ENCODE data around the gene SH3RF2. TPM values are rescaled to one million over a fixed set of nuclear protein-coding genes. Genes with fewer than 3 reads are reported as not detected.

Gene SH3RF2
- total and polyA plus RNA-seq, 10 of the 15 experiments (the other 5 are each of a cell fraction or from before 2014, with no cell fraction given), result 0.15 TPM; not detected in 9

GRCh38 chr5:145999208-145999607 is 62.8 kb downstream of the SH3RF2 start:
- intact Hi-C loops (cut with micrococcal nuclease; ENCODE audit: unreplicated experiment), result no loop called here
- FAIRE-seq, result no peak
- Histone ChIP-seq H3K4me2 (ENCODE audit: control insufficient read depth, insufficient read depth) (no peak overlapping the region), H3K36me3 (ENCODE audit: control insufficient read depth in 2 of 2, insufficient read depth in 2 of 2, low read length in 1 of 2) (no peaks in the 10 kb centered on the region), H3K9ac (ENCODE audit: control insufficient read depth, insufficient read depth, low read length) (no peak overlapping the region), H2AFZ (ENCODE audit: control insufficient read depth, low read depth, low read length) (no peak overlapping the region), H4K20me1 (ENCODE audit: control insufficient read depth, insufficient read depth) (no peaks in the 10 kb centered on the region), H3K27me3 (replicated peaks in 1 of 2; ENCODE audit: control insufficient read depth in 2 of 2, insufficient read depth in 2 of 2, low read length in 1 of 2) (no peaks in the 10 kb centered on the region), H3K9me3 (replicated peaks; ENCODE audit: control insufficient read depth, insufficient read depth, low read length) (no peaks in the 10 kb centered on the region), H3K27ac (ENCODE audit: control insufficient read depth, insufficient read depth) (no peak overlapping the region), H3K79me2 (ENCODE audit: control insufficient read depth, insufficient read depth, low read length) (no peaks in the 10 kb centered on the region), H3K4me3 (no peak overlapping the region), H3K4me1 (ENCODE audit: control insufficient read depth, insufficient read depth, low read length) (no peaks in the 10 kb centered on the region)
- ATAC-seq, result no peak
- no peak for DNase-seq (ENCODE audit: low read depth, low spot score)
- ChIA-PET SMC1A (ENCODE audit: uncharacterized antibody, unreplicated experiment) (interaction anchor here (1.0 to 1.2 kb wide), 3 partner anchors 52 to 345 kb away, joined by 3 read pairs; no protein-coding TSS in a partner anchor), RAD21 (ENCODE audit: unreplicated experiment) (no interaction called here), CTCF (interaction anchor here (0.7 kb wide), 1 partner anchor 122 kb away, joined by 4 read pairs; no protein-coding TSS in a partner anchor), POLR2A (interaction anchor here (0.7 kb wide), 1 partner anchor 760 kb away, joined by 3 read pairs; no protein-coding TSS in a partner anchor)
- no TSS peak for BruUV-seq (replicated peaks)
- in situ Hi-C loops (cut with MboI), result no loop called here
- WGBS (ENCODE audit: insufficient coverage, insufficient replicate concordance, low lambda C conversion rate, missing lambda C conversion rate), result 7% methylated on average over 1 of the region's 1 CpG
- TF ChIP-seq IRF5 (IDR thresholded peaks at IDR 0.05; ENCODE audit: borderline replicate concordance) (no peak), E4F1 (IDR thresholded peaks at IDR 0.05; ENCODE audit: borderline replicate concordance, partially characterized antibody) (no peak), EGR1 (IDR thresholded peaks at IDR 0.05; ENCODE audit: borderline replicate concordance in 1 of 2, low read depth in 2 of 2, low read length in 2 of 2) (no peak), SIX5 (IDR thresholded peaks at IDR 0.05; ENCODE audit: low read depth, low read length, severe bottlenecking) (no peak)
- TF ChIP-seq, protein P1, sequence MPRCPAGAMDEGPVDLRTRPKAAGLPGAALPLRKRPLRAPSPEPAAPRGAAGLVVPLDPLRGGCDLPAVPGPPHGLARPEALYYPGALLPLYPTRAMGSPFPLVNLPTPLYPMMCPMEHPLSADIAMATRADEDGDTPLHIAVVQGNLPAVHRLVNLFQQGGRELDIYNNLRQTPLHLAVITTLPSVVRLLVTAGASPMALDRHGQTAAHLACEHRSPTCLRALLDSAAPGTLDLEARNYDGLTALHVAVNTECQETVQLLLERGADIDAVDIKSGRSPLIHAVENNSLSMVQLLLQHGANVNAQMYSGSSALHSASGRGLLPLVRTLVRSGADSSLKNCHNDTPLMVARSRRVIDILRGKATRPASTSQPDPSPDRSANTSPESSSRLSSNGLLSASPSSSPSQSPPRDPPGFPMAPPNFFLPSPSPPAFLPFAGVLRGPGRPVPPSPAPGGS (IDR thresholded peaks at IDR 0.05; ENCODE audit: borderline replicate concordance, insufficient read depth, low read depth, low read length, poor library complexity, severe bottlenecking), result no peak
- TF ChIP-seq, protein P2, sequence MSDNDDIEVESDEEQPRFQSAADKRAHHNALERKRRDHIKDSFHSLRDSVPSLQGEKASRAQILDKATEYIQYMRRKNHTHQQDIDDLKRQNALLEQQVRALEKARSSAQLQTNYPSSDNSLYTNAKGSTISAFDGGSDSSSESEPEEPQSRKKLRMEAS (IDR thresholded peaks at IDR 0.05; ENCODE audit: low read depth, low read length), result no peak
- TF ChIP-seq, protein P3, sequence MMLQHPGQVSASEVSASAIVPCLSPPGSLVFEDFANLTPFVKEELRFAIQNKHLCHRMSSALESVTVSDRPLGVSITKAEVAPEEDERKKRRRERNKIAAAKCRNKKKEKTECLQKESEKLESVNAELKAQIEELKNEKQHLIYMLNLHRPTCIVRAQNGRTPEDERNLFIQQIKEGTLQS (IDR thresholded peaks at IDR 0.05; ENCODE audit: borderline replicate concordance, extremely low read depth, low read depth, low read length), result no peak

All from GM12878 (cell line).